Gastroesophageal sphincter (tissue), 4 donors: ENCODE results near the gene PTK7. TPM values are rescaled to one million over a fixed set of nuclear protein-coding genes. Genes with fewer than 3 reads are reported as not detected.
A peak's percentile ranks its signal among the peaks of the same experiment; 100 is the strongest.

Experiments used
- ATAC-seq: fragments of 150-250 bp; one replicate; pipeline ENCODE4 v1.9.1; 2016; ENCODE audit warnings: mild to moderate bottlenecking, moderate library complexity
- H3K27ac ChIP-seq, 4 donors: fragments of 200-600 bp; sonication (generic) in 3 of 4; 1 replicate in 3 of 4; 2 replicates in 1 of 4; pipeline ENCODE4 v1.5.1; 2016 to 2019
- H3K27me3 ChIP-seq: fragments of 200-600 bp; sonication (generic); one replicate; pipeline ENCODE4 v1.5.1; 2019
- H3K36me3 ChIP-seq, 2 donors: fragments of 200-600 bp; sonication (generic); one replicate each; pipeline ENCODE4 v1.5.1; 2019; ENCODE audit warnings: control low read depth in 1 of 2
- H3K4me1 ChIP-seq, 3 donors: fragments of 200-600 bp; sonication (generic); 1 replicate in 2 of 3; 2 replicates in 1 of 3; pipeline ENCODE4 v1.5.1; 2016 to 2019; ENCODE audit warnings: control low read depth in 2 of 3
- H3K4me3 ChIP-seq, 2 donors: fragments of 200-600 bp; sonication (generic); one replicate each; pipeline ENCODE4 v1.5.1; 2019; ENCODE audit warnings: mild to moderate bottlenecking in 1 of 2, moderate library complexity in 1 of 2
- H3K9me3 ChIP-seq, 3 donors: fragments of 200-600 bp; sonication (generic); one replicate each; pipeline ENCODE4 v1.5.1; 2017 to 2019; ENCODE audit warnings: control low read depth in 2 of 3
- EP300 ChIP-seq: sonication (generic); formaldehyde crosslinking; IDR thresholded peaks from one replicate; pipeline ENCODE4 v1.6.1; 2017; ENCODE audit warnings: antibody characterized with exemption, mild to moderate bottlenecking
- POLR2A ChIP-seq, 2 donors: fragments of 450-650 bp; IDR thresholded peaks; one replicate each; pipeline ENCODE4 v1.6.1; 2017; ENCODE audit warnings: antibody characterized with exemption in 2 of 2, mild to moderate bottlenecking in 2 of 2, moderate library complexity in 1 of 2
- POLR2AphosphoS5 ChIP-seq: sonication (generic); formaldehyde crosslinking; IDR thresholded peaks from one replicate; pipeline ENCODE4 v1.6.1; 2017; ENCODE audit warnings: antibody characterized with exemption
- WGBS, 2 donors: methylation state at CpG; one replicate each; pipeline ENCODE4 v1.1.5; 2018; ENCODE audit warnings: low coverage in 1 of 2; 5-methylcytosine and 5-hydroxymethylcytosine counted together
- total RNA-seq, 4 donors: library from RNA; depleted of rRNA; stranded (reverse); fragments of >200 nt; gene quantifications; one replicate each; pipeline ENCODE4 v1.1.0, GENCODE V29; 2016
- TF ChIP-seq, protein P1 (sequence below), 4 experiments: fragments of 200-600 bp in 2 of 4; fragments of 450-650 bp in 2 of 4; sonication (generic) in 1 of 4; IDR thresholded peaks; one replicate each; pipeline ENCODE4 v1.5.1; 2017 to 2019; ENCODE audit warnings: antibody characterized with exemption in 4 of 4, mild to moderate bottlenecking in 2 of 4, moderate library complexity in 2 of 4

PTK7 gene
- total RNA-seq, 4 donors from 2014 or later = 2.0 to 11.6 (median 7.7) TPM

DNA sequence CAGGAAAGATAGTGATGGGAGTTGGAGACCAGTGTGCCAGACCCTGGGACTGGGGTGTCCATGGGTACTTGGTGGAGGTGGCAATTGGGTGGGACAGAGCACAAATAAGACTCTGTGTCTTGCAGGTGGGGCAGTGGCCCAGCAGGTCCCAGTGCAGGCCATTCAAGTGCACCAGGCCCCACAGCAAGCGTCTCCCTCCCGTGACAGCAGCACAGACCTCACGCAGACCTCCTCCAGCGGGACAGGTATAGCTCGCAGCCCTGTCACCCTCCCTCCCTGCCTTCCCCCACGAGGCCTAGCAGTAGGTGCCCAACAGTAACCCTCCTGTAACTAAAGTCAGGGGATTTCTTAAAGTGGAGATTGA lies 100.3 kb downstream of the PTK7 start:
- TF ChIP-seq, protein P1, sequence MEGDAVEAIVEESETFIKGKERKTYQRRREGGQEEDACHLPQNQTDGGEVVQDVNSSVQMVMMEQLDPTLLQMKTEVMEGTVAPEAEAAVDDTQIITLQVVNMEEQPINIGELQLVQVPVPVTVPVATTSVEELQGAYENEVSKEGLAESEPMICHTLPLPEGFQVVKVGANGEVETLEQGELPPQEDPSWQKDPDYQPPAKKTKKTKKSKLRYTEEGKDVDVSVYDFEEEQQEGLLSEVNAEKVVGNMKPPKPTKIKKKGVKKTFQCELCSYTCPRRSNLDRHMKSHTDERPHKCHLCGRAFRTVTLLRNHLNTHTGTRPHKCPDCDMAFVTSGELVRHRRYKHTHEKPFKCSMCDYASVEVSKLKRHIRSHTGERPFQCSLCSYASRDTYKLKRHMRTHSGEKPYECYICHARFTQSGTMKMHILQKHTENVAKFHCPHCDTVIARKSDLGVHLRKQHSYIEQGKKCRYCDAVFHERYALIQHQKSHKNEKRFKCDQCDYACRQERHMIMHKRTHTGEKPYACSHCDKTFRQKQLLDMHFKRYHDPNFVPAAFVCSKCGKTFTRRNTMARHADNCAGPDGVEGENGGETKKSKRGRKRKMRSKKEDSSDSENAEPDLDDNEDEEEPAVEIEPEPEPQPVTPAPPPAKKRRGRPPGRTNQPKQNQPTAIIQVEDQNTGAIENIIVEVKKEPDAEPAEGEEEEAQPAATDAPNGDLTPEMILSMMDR (IDR thresholded peaks at IDR 0.05) = no peak
- TF ChIP-seq POLR2AphosphoS5 = no peak
- no peak for TF ChIP-seq POLR2A (IDR thresholded peaks at IDR 0.05)
- no peak for TF ChIP-seq EP300
- H3K27me3 ChIP-seq = no peaks in the 10 kb centered on the region
- no peak overlapping the region for H3K4me3 ChIP-seq
- peaks cover 0 to 64% (median 29%) of the 10 kb centered on the region in 3 donors for H3K4me1 ChIP-seq
- ATAC-seq = no peak
- H3K36me3 ChIP-seq = peaks cover 0 to 56% of the 10 kb centered on the region in 2 donors
- H3K27ac ChIP-seq = peak overlapping the region in 3 of 4 donors; percentile 99 to 100 (median 100)
- no peaks in the 10 kb centered on the region for H3K9me3 ChIP-seq
- 55% methylated on average over 4 of the region's 6 CpGs; no CpG with 5 or more reads in 1 of the 2 donors for WGBS, 2 donors

DNA sequence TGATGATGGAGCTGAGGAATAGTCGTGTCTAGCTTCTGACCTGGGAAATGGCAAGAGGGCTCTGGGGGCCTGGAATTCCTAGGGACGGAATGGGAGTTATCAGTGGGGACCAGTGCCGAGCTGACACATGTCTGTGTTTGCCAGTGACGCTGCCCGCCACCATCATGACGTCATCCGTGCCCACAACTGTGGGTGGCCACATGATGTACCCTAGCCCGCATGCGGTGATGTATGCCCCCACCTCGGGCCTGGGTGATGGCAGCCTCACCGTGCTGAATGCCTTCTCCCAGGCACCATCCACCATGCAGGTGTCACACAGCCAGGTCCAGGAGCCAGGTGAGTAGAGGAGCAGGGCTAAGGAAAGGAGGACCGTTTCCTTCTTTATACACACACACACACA lies 102.0 kb downstream of the PTK7 start:
- Histone ChIP-seq H3K4me1 (peaks cover 2 to 71% (median 27%) of the 10 kb centered on the region in 3 donors), H3K9me3 (no peaks in the 10 kb centered on the region), H3K4me3 (no peak overlapping the region), H3K36me3 (peaks cover 0 to 56% of the 10 kb centered on the region in 2 donors), H3K27ac (peak overlapping the region in 2 of 4 donors; percentile 41 to 84), H3K27me3 (no peaks in the 10 kb centered on the region)
- no peak for ATAC-seq
- WGBS, 2 donors = 70 to 82% methylated on average over 3 to 5 of the region's 12 CpGs
- TF ChIP-seq, protein P1 (IDR thresholded peaks at IDR 0.05) = no peak

DNA sequence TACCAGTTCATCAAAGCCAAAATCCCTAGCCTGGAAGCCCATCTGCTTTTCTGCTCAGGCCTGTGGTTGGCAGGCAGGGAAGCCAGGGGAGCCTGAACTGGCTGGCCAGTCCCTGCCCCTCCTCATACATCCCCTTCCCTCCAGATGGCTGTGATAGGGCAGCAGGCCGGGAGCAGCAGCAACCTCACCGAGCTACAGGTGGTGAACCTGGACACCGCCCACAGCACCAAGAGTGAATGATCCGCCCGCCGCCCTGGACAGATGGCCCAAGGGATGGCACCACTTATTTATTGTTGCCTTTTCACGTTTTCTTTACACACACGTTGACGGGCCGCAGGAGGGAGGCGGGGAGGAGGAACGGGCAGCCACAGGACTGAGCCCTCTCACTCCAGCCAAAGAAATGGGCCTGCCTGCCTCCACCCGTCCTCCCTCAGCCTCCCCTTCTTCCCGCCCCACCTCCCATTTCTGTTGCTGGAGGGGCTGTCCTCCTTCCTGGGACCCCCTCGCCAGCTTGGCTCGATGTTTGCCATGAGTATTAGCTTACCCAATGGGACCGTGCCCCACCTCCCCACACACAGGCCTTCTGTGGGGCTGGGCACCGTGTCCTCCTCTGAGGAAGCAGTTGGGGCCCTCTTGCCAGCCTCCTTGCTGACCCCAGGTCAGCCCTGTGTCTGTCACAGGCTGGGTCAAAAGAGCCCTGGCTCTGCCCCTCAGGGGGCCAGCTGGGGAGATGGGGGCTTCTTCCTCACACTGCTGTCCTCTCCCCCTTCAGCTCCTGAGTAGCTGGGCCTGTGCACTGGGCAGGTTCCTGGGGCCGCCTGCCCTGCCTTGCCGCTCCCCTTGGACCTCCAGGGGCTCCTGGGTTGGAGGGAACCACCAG lies 103.1 kb downstream of the PTK7 start:
- peak overlapping the region in 3 of 4 donors; percentile 11 to 85 (median 84) for H3K27ac ChIP-seq
- peaks cover 2 to 71% (median 18%) of the 10 kb centered on the region in 3 donors for H3K4me1 ChIP-seq
- H3K27me3 ChIP-seq = no peaks in the 10 kb centered on the region
- no peak for ATAC-seq
- WGBS, 2 donors = 60 to 81% methylated on average over 2 to 9 of the region's 20 CpGs
- TF ChIP-seq POLR2AphosphoS5 (no peak), EP300 (no peak), POLR2A (IDR thresholded peaks at IDR 0.05) (no peak)
- TF ChIP-seq, protein P1 (IDR thresholded peaks at IDR 0.05) = no peak
- no peaks in the 10 kb centered on the region for H3K9me3 ChIP-seq
- no peak overlapping the region for H3K4me3 ChIP-seq
- peaks cover 0 to 59% of the 10 kb centered on the region in 2 donors for H3K36me3 ChIP-seq

DNA sequence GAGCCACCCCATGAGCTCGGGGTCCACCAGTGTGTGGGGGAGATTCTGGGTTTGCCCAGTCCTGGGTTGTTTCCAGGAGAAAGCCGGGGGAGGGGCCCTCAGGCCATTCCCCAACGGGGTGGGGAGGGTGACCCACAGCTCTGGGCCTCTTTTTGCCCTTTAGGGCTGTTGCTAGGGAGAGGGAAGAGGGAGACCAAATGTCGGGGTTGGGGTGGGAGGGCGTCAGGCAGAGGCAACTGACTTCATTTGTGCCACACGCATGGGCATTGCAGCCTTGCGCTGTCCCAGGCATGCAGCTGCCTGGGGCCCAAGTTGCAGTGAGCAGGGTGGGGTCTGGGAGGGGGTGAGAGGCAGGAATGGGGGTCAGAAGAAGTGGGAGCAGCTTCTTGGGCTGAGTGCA lies 103.9 kb downstream of the PTK7 start:
- peaks cover 2 to 72% (median 15%) of the 10 kb centered on the region in 3 donors for H3K4me1 ChIP-seq
- no peaks in the 10 kb centered on the region for H3K27me3 ChIP-seq
- TF ChIP-seq POLR2AphosphoS5 (no peak), POLR2A (IDR thresholded peaks at IDR 0.05) (no peak), EP300 (no peak)
- TF ChIP-seq, protein P1 (IDR thresholded peaks at IDR 0.05) = no peak
- H3K9me3 ChIP-seq = no peaks in the 10 kb centered on the region
- peak overlapping the region in 2 of 4 donors; percentile 84 to 85 for H3K27ac ChIP-seq
- ATAC-seq = no peak
- peaks cover 0 to 66% of the 10 kb centered on the region in 2 donors for H3K36me3 ChIP-seq
- 63% methylated on average over 3 of the region's 7 CpGs; no CpG with 5 or more reads in 1 of the 2 donors for WGBS, 2 donors
- no peak overlapping the region for H3K4me3 ChIP-seq

DNA sequence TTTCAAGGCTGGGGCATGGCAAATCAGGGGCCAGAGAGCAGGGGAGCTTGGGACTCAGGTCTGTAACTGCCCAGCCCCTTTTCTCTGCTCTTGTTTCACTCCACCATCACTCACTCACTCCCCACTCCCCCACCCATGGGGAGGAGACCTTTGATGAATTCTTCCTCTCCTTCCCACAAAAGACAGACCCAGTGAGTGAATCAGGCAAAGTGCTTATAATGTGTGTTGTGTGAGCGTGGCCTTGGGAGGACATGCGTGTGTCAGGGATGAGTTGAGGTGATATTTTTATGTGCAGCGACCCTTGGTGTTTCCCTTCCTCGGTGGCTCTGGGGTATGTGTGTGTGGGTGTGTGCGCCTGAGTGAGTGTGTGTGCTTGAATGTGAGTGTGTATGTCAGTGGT lies 104.9 kb downstream of the PTK7 start:
- 33 to 45% methylated on average over 3 of the region's 5 CpGs for WGBS, 2 donors
- Histone ChIP-seq H3K27me3 (no peaks in the 10 kb centered on the region), H3K4me3 (no peak overlapping the region), H3K9me3 (no peaks in the 10 kb centered on the region), H3K4me1 (peaks cover 2 to 63% (median 5%) of the 10 kb centered on the region in 3 donors), H3K36me3 (peaks cover 0 to 67% of the 10 kb centered on the region in 2 donors), H3K27ac (peak overlapping the region in 3 of 4 donors; percentile 84 to 91 (median 85))
- ATAC-seq = no peak
- TF ChIP-seq POLR2A (IDR thresholded peaks at IDR 0.05) (no peak), POLR2AphosphoS5 (no peak), EP300 (no peak)
- TF ChIP-seq, protein P1 (IDR thresholded peaks at IDR 0.05) = no peak
